HepG2 (cell line): ENCODE data around the gene SRSF1. TPM values are rescaled to one million over a fixed set of nuclear protein-coding genes. Genes with fewer than 3 reads are reported as not detected.

Experiments
- AHDC1 ChIP-seq: sonication (generic); formaldehyde crosslinking; IDR thresholded peaks from 2 replicates; pipeline ENCODE4 v1.5.1; 2020; ENCODE audit warnings: mild to moderate bottlenecking, missing genetic modification reagents, borderline replicate concordance
- ARID4A ChIP-seq: sonication (generic); formaldehyde crosslinking; IDR thresholded peaks from 2 replicates; pipeline ENCODE4 v1.5.0; 2020; ENCODE audit warnings: mild to moderate bottlenecking, missing genetic modification reagents, borderline replicate concordance
- GABPB1 ChIP-seq: IDR thresholded peaks from 2 replicates; pipeline ENCODE4 v1.6.1; 2016; ENCODE audit warnings: mild to moderate bottlenecking, missing genetic modification reagents, moderate library complexity, missing compliant biosample characterization
- GFI1 ChIP-seq: sonication (generic); formaldehyde crosslinking; IDR thresholded peaks from 2 replicates; pipeline ENCODE4 v1.5.0; 2020; ENCODE audit warnings: missing genetic modification reagents, mild to moderate bottlenecking, borderline replicate concordance
- NFYB ChIP-seq: sonication (generic); formaldehyde crosslinking; IDR thresholded peaks from 2 replicates; pipeline ENCODE4 v1.4.0; 2020; ENCODE audit warnings: missing genetic modification reagents
- NR2F6 ChIP-seq, 2 experiments: IDR thresholded peaks; 2 replicates each; pipeline ENCODE4 v1.6.1; 2016; ENCODE audit warnings: antibody characterized with exemption in 1 of 2, mild to moderate bottlenecking in 1 of 2
- SAP130 ChIP-seq: IDR thresholded peaks from 2 replicates; pipeline ENCODE4 v1.6.1; 2016; ENCODE audit warnings: low read depth
- TBP ChIP-seq: sonication (generic); formaldehyde crosslinking; IDR thresholded peaks from 2 replicates; pipeline ENCODE4 v1.5.0; 2020; ENCODE audit warnings: missing genetic modification reagents
- TBX2 ChIP-seq: sonication (generic); formaldehyde crosslinking; IDR thresholded peaks from 2 replicates; pipeline ENCODE4 v1.5.0; 2020; ENCODE audit warnings: missing genetic modification reagents, mild to moderate bottlenecking, borderline replicate concordance
- U2AF2 ChIP-seq: fragments of 200-400 bp; formaldehyde crosslinking; IDR thresholded peaks from 2 replicates; pipeline ENCODE4 v1.6.1; 2017; ENCODE audit warnings: low read depth, mild to moderate bottlenecking, low read length
- XBP1 ChIP-seq: sonication (generic); formaldehyde crosslinking; IDR thresholded peaks from 2 replicates; pipeline ENCODE4 v1.5.0; 2020; ENCODE audit warnings: missing genetic modification reagents
- ZNF121 ChIP-seq: sonication (generic); formaldehyde crosslinking; IDR thresholded peaks from 2 replicates; pipeline ENCODE4 v1.5.0; 2020; ENCODE audit warnings: mild to moderate bottlenecking, missing genetic modification reagents
- ZNF205 ChIP-seq: IDR thresholded peaks from 2 replicates; pipeline ENCODE4 v1.6.1; 2018; ENCODE audit warnings: missing biosample characterization, missing genetic modification reagents
- ZNF44 ChIP-seq: sonication (generic); formaldehyde crosslinking; IDR thresholded peaks from 2 replicates; pipeline ENCODE4 v1.5.1; 2020; ENCODE audit warnings: mild to moderate bottlenecking, missing genetic modification reagents
- ZNF513 ChIP-seq: sonication (generic); formaldehyde crosslinking; conservative IDR thresholded peaks from 2 replicates; pipeline ENCODE4 v1.5.0; 2020; ENCODE audit warnings: missing genetic modification reagents
- ZNF800 ChIP-seq: sonication (generic); formaldehyde crosslinking; IDR thresholded peaks from 2 replicates; pipeline ENCODE4 v1.4.0; 2020; ENCODE audit warnings: missing genetic modification reagents
- polyA plus RNA-seq, 8 experiments: library from polyadenylated mRNA; depleted of rRNA in 3 of 8; stranded (reverse) in 7 of 8; unstranded in 1 of 8; fragments of >200 nt; fragmentation: Illumina TruSeq in 4 of 8; extraction: Trizol in 4 of 8; gene quantifications; 2 replicates each; pipeline versions ENCODE4 v1.2.1 to v1.2.3, GENCODE V29; 2011 to 2016; ENCODE audit warnings: low read depth in 4 of 8, missing spikeins in 1 of 8, mixed read lengths in 1 of 8; ENCODE audit not compliant: insufficient read depth in 1 of 8
- total RNA-seq, 5 experiments: library from RNA; depleted of rRNA; stranded (reverse); fragments of >200 nt; fragmentation: Illumina TruSeq; extraction: Trizol; gene quantifications; 2 replicates each; pipeline ENCODE4 v1.2.3, GENCODE V29; 2016; ENCODE audit warnings: low read depth in 1 of 5

SRSF1 gene
- total and polyA plus RNA-seq, 2 of the 13 experiments (the other 11 are each of a cell fraction or from before 2014, with no cell fraction given): 142 to 445 TPM

- TF ChIP-seq ARID4A (CRISPR knock-in tag): no peak
- no peak for TF ChIP-seq NR2F6 (IDR thresholded peaks at IDR 0.05)
- no peak for TF ChIP-seq NR2F6 (CRISPR knock-in tag; IDR thresholded peaks at IDR 0.05)
- no peak for TF ChIP-seq ZNF121 (CRISPR knock-in tag)
- no peak for TF ChIP-seq ZNF513 (CRISPR knock-in tag)
- TF ChIP-seq GABPB1 (CRISPR knock-in tag): no peak
- TF ChIP-seq GFI1 (CRISPR knock-in tag): no peak
- TF ChIP-seq AHDC1 (CRISPR knock-in tag): no peak
- 0 out of 2 replicates have a peak, but pooled peaks have one; percentile 24 for TF ChIP-seq ZNF800
- TF ChIP-seq TBX2: no peak
- peak; percentile 52 for TF ChIP-seq SAP130
- TF ChIP-seq XBP1: no peak
- TF ChIP-seq TBP (CRISPR knock-in tag): no peak
- no peak for TF ChIP-seq ZNF44
- TF ChIP-seq ZNF205 (CRISPR knock-in tag): no peak
- no peak for TF ChIP-seq NFYB
- TF ChIP-seq U2AF2: no peak
Measured at GRCh38 chr17:57984936-57985674, 21.9 kb downstream of the SRSF1 start (continued).
